Nephron progenitor cell (in vitro differentiated cells): ENCODE data around the gene FYN.

Source experiments
- DNase-seq: peaks from one replicate; pipeline ENCODE4 v3.0.0; 2021
- H3K27ac Mint-ChIP-seq: 2 replicates; pipeline ENCODE4 v1.8.0; 2021; ENCODE audit warnings: mild to moderate bottlenecking, moderate library complexity, mixed read lengths
- H3K27me3 Mint-ChIP-seq: 2 replicates; pipeline ENCODE4 v1.8.0; 2021; ENCODE audit warnings: mild to moderate bottlenecking, low read depth, mixed read lengths; ENCODE audit not compliant: poor library complexity
- H3K36me3 Mint-ChIP-seq: 2 replicates; pipeline ENCODE4 v1.8.0; 2021; ENCODE audit warnings: low read depth, mixed read lengths
- H3K4me1 Mint-ChIP-seq: 2 replicates; pipeline ENCODE4 v1.8.0; 2021; ENCODE audit warnings: mixed read lengths
- H3K4me3 Mint-ChIP-seq: 2 replicates; pipeline ENCODE4 v1.8.0; 2021; ENCODE audit warnings: mild to moderate bottlenecking, moderate library complexity, mixed read lengths
- H3K9me3 Mint-ChIP-seq: 2 replicates; pipeline ENCODE4 v1.8.0; 2021; ENCODE audit warnings: mild to moderate bottlenecking, moderate library complexity, mixed read lengths
- TF ChIP-seq, protein P1 (sequence below): fragments of 200-600 bp; sonication (generic); IDR thresholded peaks from 2 replicates; pipeline ENCODE4 v1.5.0; 2021; ENCODE audit warnings: antibody characterized with exemption

FYN gene

GRCh38 chr6:111765763-111766162 is 107.5 kb downstream of the FYN start:
- Mint-ChIP-seq H3K27me3 (peaks cover 4% of the 10 kb centered on the region), H3K27ac (peak overlapping the region; percentile 36), H3K4me3 (no peak overlapping the region), H3K4me1 (peaks cover 75% of the 10 kb centered on the region), H3K9me3 (no peaks in the 10 kb centered on the region), H3K36me3 (peaks cover 21% of the 10 kb centered on the region)
- DNase-seq, result no peak
- TF ChIP-seq, protein P1, sequence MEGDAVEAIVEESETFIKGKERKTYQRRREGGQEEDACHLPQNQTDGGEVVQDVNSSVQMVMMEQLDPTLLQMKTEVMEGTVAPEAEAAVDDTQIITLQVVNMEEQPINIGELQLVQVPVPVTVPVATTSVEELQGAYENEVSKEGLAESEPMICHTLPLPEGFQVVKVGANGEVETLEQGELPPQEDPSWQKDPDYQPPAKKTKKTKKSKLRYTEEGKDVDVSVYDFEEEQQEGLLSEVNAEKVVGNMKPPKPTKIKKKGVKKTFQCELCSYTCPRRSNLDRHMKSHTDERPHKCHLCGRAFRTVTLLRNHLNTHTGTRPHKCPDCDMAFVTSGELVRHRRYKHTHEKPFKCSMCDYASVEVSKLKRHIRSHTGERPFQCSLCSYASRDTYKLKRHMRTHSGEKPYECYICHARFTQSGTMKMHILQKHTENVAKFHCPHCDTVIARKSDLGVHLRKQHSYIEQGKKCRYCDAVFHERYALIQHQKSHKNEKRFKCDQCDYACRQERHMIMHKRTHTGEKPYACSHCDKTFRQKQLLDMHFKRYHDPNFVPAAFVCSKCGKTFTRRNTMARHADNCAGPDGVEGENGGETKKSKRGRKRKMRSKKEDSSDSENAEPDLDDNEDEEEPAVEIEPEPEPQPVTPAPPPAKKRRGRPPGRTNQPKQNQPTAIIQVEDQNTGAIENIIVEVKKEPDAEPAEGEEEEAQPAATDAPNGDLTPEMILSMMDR, result no peak

- Mint-ChIP-seq H3K9me3 (no peaks in the 10 kb centered on the region), H3K36me3 (peaks cover 20% of the 10 kb centered on the region), H3K27me3 (peaks cover 4% of the 10 kb centered on the region), H3K4me3 (no peak overlapping the region), H3K4me1 (peaks cover 74% of the 10 kb centered on the region), H3K27ac (peak overlapping the region; percentile 4)
- peak; percentile 12 for DNase-seq
- TF ChIP-seq, protein P1, result no peak
Measured at GRCh38 chr6:111764238-111765175, 108.7 kb downstream of the FYN start.

- no peak overlapping the region for H3K4me3 Mint-ChIP-seq
- H3K27ac Mint-ChIP-seq, result no peak overlapping the region
- H3K9me3 Mint-ChIP-seq, result no peaks in the 10 kb centered on the region
- DNase-seq, result no peak
- H3K4me1 Mint-ChIP-seq, result peaks cover 79% of the 10 kb centered on the region
- H3K27me3 Mint-ChIP-seq, result peaks cover 4% of the 10 kb centered on the region
- TF ChIP-seq, protein P1, result no peak
- peaks cover 30% of the 10 kb centered on the region for H3K36me3 Mint-ChIP-seq
Measured at GRCh38 chr6:111763381-111763780, 109.9 kb downstream of the FYN start.

DNA sequence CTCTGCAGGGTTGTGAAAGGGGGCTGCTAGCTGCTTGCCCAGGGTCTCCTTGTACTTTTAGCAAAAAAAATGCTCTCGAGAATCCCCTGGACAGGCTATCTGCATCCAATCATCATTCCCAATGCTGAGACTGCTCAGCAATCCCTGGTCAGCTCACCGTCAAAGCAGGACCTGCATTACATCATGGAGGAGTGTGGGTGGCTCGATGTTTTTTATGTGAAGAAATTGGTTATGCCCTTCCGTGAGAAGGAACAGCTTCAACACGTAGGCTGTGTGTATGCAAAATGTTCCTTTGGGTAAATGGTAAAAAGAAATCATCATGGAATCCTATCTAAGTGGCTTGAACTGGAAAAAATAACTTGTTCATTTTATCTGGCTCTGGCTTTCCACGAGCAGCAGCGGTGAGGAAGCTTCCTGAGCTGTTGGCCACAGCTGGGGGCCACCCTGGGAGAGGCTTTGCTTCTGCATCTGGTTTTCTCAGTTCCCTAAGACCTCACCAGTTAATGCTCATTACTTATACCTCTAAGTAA is 111.4 kb downstream of the FYN start:
- Mint-ChIP-seq H3K27ac (no peak overlapping the region), H3K9me3 (no peaks in the 10 kb centered on the region), H3K4me1 (peaks cover 78% of the 10 kb centered on the region), H3K27me3 (peaks cover 4% of the 10 kb centered on the region), H3K4me3 (no peak overlapping the region), H3K36me3 (peaks cover 30% of the 10 kb centered on the region)
- DNase-seq, result no peak
- TF ChIP-seq, protein P1, result no peak

- Mint-ChIP-seq H3K36me3 (peaks cover 25% of the 10 kb centered on the region), H3K27me3 (no peaks in the 10 kb centered on the region), H3K4me3 (no peak overlapping the region), H3K4me1 (peaks cover 72% of the 10 kb centered on the region), H3K9me3 (no peaks in the 10 kb centered on the region), H3K27ac (no peak overlapping the region)
- no peak for DNase-seq
- TF ChIP-seq, protein P1, result no peak
Measured at GRCh38 chr6:111761212-111761611, 112.0 kb downstream of the FYN start.
